Neuronal stem cell (in vitro differentiated cells): ENCODE data around the gene ADAM22.

Experiments used
- DNase-seq: peaks from one replicate; pipeline ENCODE4 v3.0.0-alpha.2; 2013; ENCODE audit warnings: low spot score
- H2AFZ ChIP-seq: one replicate; pipeline ENCODE4 v1.6.1; 2013; ENCODE audit warnings: mild to moderate bottlenecking, low read length, inconsistent platforms
- H2AK5ac ChIP-seq: 2 replicates; pipeline ENCODE4 v1.6.1; 2013; ENCODE audit warnings: low read depth, mild to moderate bottlenecking, inconsistent platforms, low read length, moderate library complexity, mixed read lengths
- H2BK120ac ChIP-seq: 2 replicates; pipeline ENCODE4 v1.6.1; 2013; ENCODE audit warnings: low read depth, mild to moderate bottlenecking, inconsistent platforms, low read length, moderate library complexity, mixed read lengths
- H2BK12ac ChIP-seq: one replicate; pipeline ENCODE4 v1.6.1; 2013; ENCODE audit warnings: low read length, inconsistent platforms
- H2BK15ac ChIP-seq: 2 replicates; pipeline ENCODE4 v1.6.1; 2013; ENCODE audit warnings: mild to moderate bottlenecking, low read length, inconsistent platforms, mixed read lengths
- H2BK5ac ChIP-seq: one replicate; pipeline ENCODE4 v1.6.1; 2013; ENCODE audit warnings: inconsistent platforms, mild to moderate bottlenecking, low read length, moderate library complexity
- H3K14ac ChIP-seq: one replicate; pipeline ENCODE4 v1.6.1; 2013; ENCODE audit warnings: low read length, inconsistent platforms
- H3K18ac ChIP-seq: 2 replicates; pipeline ENCODE4 v1.6.1; 2013; ENCODE audit warnings: low read length, inconsistent platforms
- H3K23ac ChIP-seq: 2 replicates; pipeline ENCODE4 v1.6.1; 2013; ENCODE audit warnings: low read depth, mild to moderate bottlenecking, mixed read lengths, low read length, inconsistent platforms; ENCODE audit not compliant: poor library complexity
- H3K27ac ChIP-seq: replicated peaks from 3 replicates; pipeline ENCODE4 v1.5.1; 2013; ENCODE audit warnings: low read length, inconsistent platforms
- H3K27me3 ChIP-seq, 3 experiments: 2 replicates each; pipeline ENCODE4 v1.6.1; 2013; ENCODE audit warnings: low read length in 3 of 3, mild to moderate bottlenecking in 2 of 3, inconsistent platforms in 1 of 3, low read depth in 1 of 3, mixed read lengths in 1 of 3, moderate library complexity in 1 of 3; ENCODE audit not compliant: control insufficient read depth in 3 of 3, insufficient read depth in 3 of 3
- H3K36me3 ChIP-seq, 2 donors: replicated peaks in 1 of 2; 2 replicates each; pipeline ENCODE4 v1.6.1; 2013; ENCODE audit warnings: low read length in 2 of 2; ENCODE audit not compliant: control insufficient read depth in 2 of 2, insufficient read depth in 2 of 2
- H3K4ac ChIP-seq: 2 replicates; pipeline ENCODE4 v1.6.1; 2013; ENCODE audit warnings: inconsistent platforms, mild to moderate bottlenecking, low read length, moderate library complexity
- H3K4me1 ChIP-seq, 2 donors: 1 replicate in 1 of 2; 2 replicates in 1 of 2; pipeline ENCODE4 v1.6.1; 2013; ENCODE audit warnings: low read length in 2 of 2, low read depth in 1 of 2; ENCODE audit not compliant: control insufficient read depth in 2 of 2, insufficient read depth in 1 of 2
- H3K4me2 ChIP-seq: one replicate; pipeline ENCODE4 v1.6.1; 2013; ENCODE audit warnings: mild to moderate bottlenecking, low read length, inconsistent platforms; ENCODE audit not compliant: insufficient read depth, poor library complexity, severe bottlenecking
- H3K4me3 ChIP-seq, 2 donors: 2 replicates each; pipeline ENCODE4 v1.5.1; 2013; ENCODE audit warnings: low read length in 2 of 2, mild to moderate bottlenecking in 2 of 2, inconsistent platforms in 1 of 2, moderate library complexity in 1 of 2
- H3K79me1 ChIP-seq: one replicate; pipeline ENCODE4 v1.6.1; 2013; ENCODE audit warnings: low read depth, mild to moderate bottlenecking, inconsistent platforms, low read length, moderate library complexity
- H3K9ac ChIP-seq: one replicate; pipeline ENCODE4 v1.6.1; 2013; ENCODE audit warnings: mild to moderate bottlenecking, low read depth, low read length, inconsistent platforms; ENCODE audit not compliant: poor library complexity
- H3K9me3 ChIP-seq, 2 donors: replicated peaks in 1 of 2; 2 replicates each; pipeline versions ENCODE3 to v1.6.1; 2013; ENCODE audit warnings: low read length in 2 of 2, mild to moderate bottlenecking in 2 of 2, inconsistent platforms in 1 of 2, low read depth in 1 of 2, mixed read lengths in 1 of 2, moderate library complexity in 1 of 2; ENCODE audit not compliant: control insufficient read depth in 2 of 2, insufficient read depth in 1 of 2
- H4K8ac ChIP-seq: one replicate; pipeline ENCODE4 v1.6.1; 2013; ENCODE audit warnings: low read depth, mild to moderate bottlenecking, inconsistent platforms, low read length, moderate library complexity
- H4K91ac ChIP-seq: one replicate; pipeline ENCODE4 v1.6.1; 2013; ENCODE audit warnings: low read length, low read depth, mild to moderate bottlenecking, inconsistent platforms; ENCODE audit not compliant: poor library complexity
- WGBS, 2 donors: extraction: QIAGEN DNeasy Blood & Tissue Kit; methylation state at CpG; one replicate each; pipeline ENCODE4 v1.1.7; 2013; ENCODE audit warnings: missing lambda C conversion rate in 2 of 2, mixed read lengths in 1 of 2; ENCODE audit not compliant: insufficient read length in 2 of 2, insufficient replicate concordance in 1 of 2; ENCODE audit errors: extremely low coverage in 2 of 2; 5-methylcytosine and 5-hydroxymethylcytosine counted together

Gene ADAM22

DNA sequence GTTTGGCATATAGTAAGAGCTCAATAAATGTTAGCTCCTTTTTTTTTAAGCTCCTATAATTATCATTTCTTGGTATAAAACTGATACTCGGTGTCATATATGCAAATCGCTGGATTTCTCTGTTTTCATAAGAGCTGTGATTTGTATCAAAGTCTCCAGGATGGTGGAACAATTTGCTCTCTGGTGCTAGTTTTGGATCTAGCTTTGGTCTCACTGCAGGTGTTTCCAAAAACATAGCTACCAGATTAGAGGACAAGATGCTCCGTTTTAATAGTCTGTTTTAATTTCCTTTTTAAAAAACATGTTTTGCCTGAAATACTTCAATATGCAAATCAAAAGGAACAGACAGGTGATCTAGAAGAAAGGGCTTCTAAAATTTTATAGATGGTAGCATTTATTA lies 25.3 kb downstream of the ADAM22 start:
- H3K79me1 ChIP-seq: no peaks in the 10 kb centered on the region
- H2BK120ac ChIP-seq: no peak overlapping the region
- H2AFZ ChIP-seq: no peak overlapping the region
- H2BK15ac ChIP-seq: no peak overlapping the region
- no peak overlapping the region for H4K91ac ChIP-seq
- no peak overlapping the region for H3K4me3 ChIP-seq
- H3K14ac ChIP-seq: no peak overlapping the region
- no peak overlapping the region for H3K4me2 ChIP-seq
- no peaks in the 10 kb centered on the region for H3K27me3 ChIP-seq
- no peak overlapping the region for H3K27ac ChIP-seq
- no peak overlapping the region for H2BK5ac ChIP-seq
- no peak for DNase-seq
- H3K9ac ChIP-seq: no peak overlapping the region
- WGBS, 2 donors: no CpG with 5 or more reads among the region's 3 CpGs
- no peak overlapping the region for H2BK12ac ChIP-seq
- H3K36me3 ChIP-seq: no peaks in the 10 kb centered on the region
- no peaks in the 10 kb centered on the region for H3K4me1 ChIP-seq
- no peak overlapping the region for H3K4ac ChIP-seq
- H2AK5ac ChIP-seq: no peak overlapping the region
- no peak overlapping the region for H4K8ac ChIP-seq
- H3K18ac ChIP-seq: no peak overlapping the region
- no peak overlapping the region for H3K23ac ChIP-seq
- H3K9me3 ChIP-seq: peaks cover 0 to 4% of the 10 kb centered on the region in 2 donors

GRCh38 chr7:87960239-87960638 lies 26.2 kb downstream of the ADAM22 start:
- H3K36me3 ChIP-seq: no peaks in the 10 kb centered on the region
- no peak overlapping the region for H2AFZ ChIP-seq
- no peak overlapping the region for H3K4ac ChIP-seq
- H2BK12ac ChIP-seq: no peak overlapping the region
- H3K9me3 ChIP-seq: peaks cover 0 to 4% of the 10 kb centered on the region in 2 donors
- H3K4me3 ChIP-seq: no peak overlapping the region
- H4K91ac ChIP-seq: no peak overlapping the region
- no peak overlapping the region for H4K8ac ChIP-seq
- H3K4me2 ChIP-seq: no peak overlapping the region
- no peak overlapping the region for H3K18ac ChIP-seq
- no peaks in the 10 kb centered on the region for H3K27me3 ChIP-seq
- no peak overlapping the region for H3K14ac ChIP-seq
- no peak overlapping the region for H2BK5ac ChIP-seq
- no peak overlapping the region for H3K27ac ChIP-seq
- H2BK15ac ChIP-seq: no peak overlapping the region
- no peak overlapping the region for H2BK120ac ChIP-seq
- H3K79me1 ChIP-seq: no peaks in the 10 kb centered on the region
- H3K23ac ChIP-seq: no peak overlapping the region
- no peak overlapping the region for H2AK5ac ChIP-seq
- no peak for DNase-seq
- no peak overlapping the region for H3K9ac ChIP-seq
- H3K4me1 ChIP-seq: no peaks in the 10 kb centered on the region
- no CpG with 5 or more reads among the region's 1 CpG for WGBS, 2 donors

DNA sequence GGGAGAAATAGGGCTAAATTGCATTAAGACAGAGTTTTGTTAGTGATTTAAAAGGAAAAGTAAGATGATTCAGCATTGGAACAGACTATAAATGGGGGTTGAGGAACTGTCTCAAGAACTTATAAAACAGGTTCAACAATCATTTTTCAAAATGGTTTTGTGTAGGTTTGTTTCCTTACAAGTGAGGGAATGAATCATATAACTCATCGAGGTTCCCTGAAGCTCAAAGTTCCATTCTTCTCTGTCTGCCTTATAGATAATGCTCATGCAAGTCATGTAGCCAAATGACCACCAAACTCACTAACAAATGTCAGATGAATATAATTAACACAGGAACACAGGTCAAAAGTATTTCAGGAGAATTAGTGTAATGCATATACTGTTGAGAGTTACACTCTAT lies 27.7 kb downstream of the ADAM22 start:
- H2AFZ ChIP-seq: no peak overlapping the region
- no peak overlapping the region for H2AK5ac ChIP-seq
- peaks cover 0 to 1% of the 10 kb centered on the region in 2 donors for H3K9me3 ChIP-seq
- H3K4me1 ChIP-seq: no peaks in the 10 kb centered on the region
- no peak overlapping the region for H2BK120ac ChIP-seq
- no peak overlapping the region for H2BK15ac ChIP-seq
- no peak overlapping the region for H3K4me2 ChIP-seq
- no peak overlapping the region for H3K18ac ChIP-seq
- no peak overlapping the region for H3K9ac ChIP-seq
- no peak overlapping the region for H3K4me3 ChIP-seq
- no peak overlapping the region for H4K8ac ChIP-seq
- no peak overlapping the region for H2BK5ac ChIP-seq
- no peak overlapping the region for H2BK12ac ChIP-seq
- WGBS, 2 donors: no CpG with 5 or more reads among the region's 1 CpG
- H3K4ac ChIP-seq: no peak overlapping the region
- H3K36me3 ChIP-seq: no peaks in the 10 kb centered on the region
- H3K79me1 ChIP-seq: no peaks in the 10 kb centered on the region
- H3K27me3 ChIP-seq: no peaks in the 10 kb centered on the region
- no peak overlapping the region for H3K23ac ChIP-seq
- no peak overlapping the region for H3K27ac ChIP-seq
- no peak overlapping the region for H3K14ac ChIP-seq
- H4K91ac ChIP-seq: no peak overlapping the region
- no peak for DNase-seq

- no CpG with 5 or more reads among the region's 2 CpGs for WGBS, 2 donors
- H2AK5ac ChIP-seq: no peak overlapping the region
- no peak overlapping the region for H3K4ac ChIP-seq
- H3K4me2 ChIP-seq: no peak overlapping the region
- no peak overlapping the region for H3K4me3 ChIP-seq
- H3K23ac ChIP-seq: no peak overlapping the region
- peaks cover 0 to 1% of the 10 kb centered on the region in 2 donors for H3K9me3 ChIP-seq
- H3K27me3 ChIP-seq: no peaks in the 10 kb centered on the region
- H3K4me1 ChIP-seq: no peaks in the 10 kb centered on the region
- no peaks in the 10 kb centered on the region for H3K36me3 ChIP-seq
- H3K27ac ChIP-seq: no peak overlapping the region
- H2BK120ac ChIP-seq: no peak overlapping the region
- no peak overlapping the region for H4K8ac ChIP-seq
- no peak overlapping the region for H4K91ac ChIP-seq
- H3K9ac ChIP-seq: no peak overlapping the region
- H2BK5ac ChIP-seq: no peak overlapping the region
- H3K79me1 ChIP-seq: no peaks in the 10 kb centered on the region
- DNase-seq: no peak
- no peak overlapping the region for H2BK15ac ChIP-seq
- no peak overlapping the region for H2BK12ac ChIP-seq
- no peak overlapping the region for H3K14ac ChIP-seq
- H3K18ac ChIP-seq: no peak overlapping the region
- no peak overlapping the region for H2AFZ ChIP-seq
These were observed 32.2 kb downstream of the ADAM22 start for GRCh38 chr7:87966271-87966670.
